Neuronal stem cell (in vitro differentiated cells): ENCODE measurements around the gene RABL6.
A peak's percentile ranks its signal among the peaks of the same experiment; 100 is the strongest.

Experiments
- DNase-seq: peaks from one replicate; pipeline ENCODE4 v3.0.0-alpha.2; 2013; ENCODE audit warnings: low spot score
- H2AFZ ChIP-seq: one replicate; pipeline ENCODE4 v1.6.1; 2013; ENCODE audit warnings: mild to moderate bottlenecking, low read length, inconsistent platforms
- H2AK5ac ChIP-seq: 2 replicates; pipeline ENCODE4 v1.6.1; 2013; ENCODE audit warnings: low read depth, mild to moderate bottlenecking, inconsistent platforms, low read length, moderate library complexity, mixed read lengths
- H2BK120ac ChIP-seq: 2 replicates; pipeline ENCODE4 v1.6.1; 2013; ENCODE audit warnings: low read depth, mild to moderate bottlenecking, inconsistent platforms, low read length, moderate library complexity, mixed read lengths
- H2BK12ac ChIP-seq: one replicate; pipeline ENCODE4 v1.6.1; 2013; ENCODE audit warnings: low read length, inconsistent platforms
- H2BK15ac ChIP-seq: 2 replicates; pipeline ENCODE4 v1.6.1; 2013; ENCODE audit warnings: mild to moderate bottlenecking, low read length, inconsistent platforms, mixed read lengths
- H2BK5ac ChIP-seq: one replicate; pipeline ENCODE4 v1.6.1; 2013; ENCODE audit warnings: inconsistent platforms, mild to moderate bottlenecking, low read length, moderate library complexity
- H3K14ac ChIP-seq: one replicate; pipeline ENCODE4 v1.6.1; 2013; ENCODE audit warnings: low read length, inconsistent platforms
- H3K18ac ChIP-seq: 2 replicates; pipeline ENCODE4 v1.6.1; 2013; ENCODE audit warnings: low read length, inconsistent platforms
- H3K23ac ChIP-seq: 2 replicates; pipeline ENCODE4 v1.6.1; 2013; ENCODE audit warnings: low read depth, mild to moderate bottlenecking, mixed read lengths, low read length, inconsistent platforms; ENCODE audit not compliant: poor library complexity
- H3K27ac ChIP-seq: replicated peaks from 3 replicates; pipeline ENCODE4 v1.5.1; 2013; ENCODE audit warnings: low read length, inconsistent platforms
- H3K27me3 ChIP-seq, 3 experiments: 2 replicates each; pipeline ENCODE4 v1.6.1; 2013; ENCODE audit warnings: low read length in 3 of 3, mild to moderate bottlenecking in 2 of 3, inconsistent platforms in 1 of 3, low read depth in 1 of 3, mixed read lengths in 1 of 3, moderate library complexity in 1 of 3; ENCODE audit not compliant: control insufficient read depth in 3 of 3, insufficient read depth in 3 of 3
- H3K36me3 ChIP-seq, 2 donors: replicated peaks in 1 of 2; 2 replicates each; pipeline ENCODE4 v1.6.1; 2013; ENCODE audit warnings: low read length in 2 of 2; ENCODE audit not compliant: control insufficient read depth in 2 of 2, insufficient read depth in 2 of 2
- H3K4ac ChIP-seq: 2 replicates; pipeline ENCODE4 v1.6.1; 2013; ENCODE audit warnings: inconsistent platforms, mild to moderate bottlenecking, low read length, moderate library complexity
- H3K4me1 ChIP-seq, 2 donors: 1 replicate in 1 of 2; 2 replicates in 1 of 2; pipeline ENCODE4 v1.6.1; 2013; ENCODE audit warnings: low read length in 2 of 2, low read depth in 1 of 2; ENCODE audit not compliant: control insufficient read depth in 2 of 2, insufficient read depth in 1 of 2
- H3K4me2 ChIP-seq: one replicate; pipeline ENCODE4 v1.6.1; 2013; ENCODE audit warnings: mild to moderate bottlenecking, low read length, inconsistent platforms; ENCODE audit not compliant: insufficient read depth, poor library complexity, severe bottlenecking
- H3K4me3 ChIP-seq, 2 donors: 2 replicates each; pipeline ENCODE4 v1.5.1; 2013; ENCODE audit warnings: low read length in 2 of 2, mild to moderate bottlenecking in 2 of 2, inconsistent platforms in 1 of 2, moderate library complexity in 1 of 2
- H3K79me1 ChIP-seq: one replicate; pipeline ENCODE4 v1.6.1; 2013; ENCODE audit warnings: low read depth, mild to moderate bottlenecking, inconsistent platforms, low read length, moderate library complexity
- H3K9ac ChIP-seq: one replicate; pipeline ENCODE4 v1.6.1; 2013; ENCODE audit warnings: mild to moderate bottlenecking, low read depth, low read length, inconsistent platforms; ENCODE audit not compliant: poor library complexity
- H3K9me3 ChIP-seq, 2 donors: replicated peaks in 1 of 2; 2 replicates each; pipeline versions ENCODE3 to v1.6.1; 2013; ENCODE audit warnings: low read length in 2 of 2, mild to moderate bottlenecking in 2 of 2, inconsistent platforms in 1 of 2, low read depth in 1 of 2, mixed read lengths in 1 of 2, moderate library complexity in 1 of 2; ENCODE audit not compliant: control insufficient read depth in 2 of 2, insufficient read depth in 1 of 2
- H4K8ac ChIP-seq: one replicate; pipeline ENCODE4 v1.6.1; 2013; ENCODE audit warnings: low read depth, mild to moderate bottlenecking, inconsistent platforms, low read length, moderate library complexity
- H4K91ac ChIP-seq: one replicate; pipeline ENCODE4 v1.6.1; 2013; ENCODE audit warnings: low read length, low read depth, mild to moderate bottlenecking, inconsistent platforms; ENCODE audit not compliant: poor library complexity
- WGBS, 2 donors: extraction: QIAGEN DNeasy Blood & Tissue Kit; methylation state at CpG; one replicate each; pipeline ENCODE4 v1.1.7; 2013; ENCODE audit warnings: missing lambda C conversion rate in 2 of 2, mixed read lengths in 1 of 2; ENCODE audit not compliant: insufficient read length in 2 of 2, insufficient replicate concordance in 1 of 2; ENCODE audit errors: extremely low coverage in 2 of 2; 5-methylcytosine and 5-hydroxymethylcytosine counted together

Gene RABL6

GRCh38 chr9:136806067-136806466 is 1.7 kb upstream of the RABL6 start:
- Histone ChIP-seq H3K9me3 (peaks cover 2% of the 10 kb centered on the region in 2 donors), H4K91ac (no peak overlapping the region), H3K27ac (no peak overlapping the region), H3K4me2 (no peak overlapping the region), H3K79me1 (peaks cover 12% of the 10 kb centered on the region), H3K18ac (no peak overlapping the region), H3K4ac (no peak overlapping the region), H3K14ac (peak overlapping the region; percentile 3), H3K9ac (no peak overlapping the region), H3K4me3 (peak overlapping the region in 1 of 2 donors; percentile 96), H2BK5ac (no peak overlapping the region), H3K27me3 (no peaks in the 10 kb centered on the region), H3K36me3 (peaks cover 4 to 42% of the 10 kb centered on the region in 2 donors), H2BK15ac (no peak overlapping the region), H2BK12ac (no peak overlapping the region), H3K23ac (peak overlapping the region; percentile 85), H3K4me1 (peaks cover 8 to 16% of the 10 kb centered on the region in 2 donors), H2BK120ac (no peak overlapping the region), H2AFZ (no peak overlapping the region), H2AK5ac (no peak overlapping the region), H4K8ac (peak overlapping the region; percentile 23)
- DNase-seq: no peak
- no CpG with 5 or more reads among the region's 10 CpGs for WGBS, 2 donors

GRCh38 chr9:136806631-136807201 is 1.0 kb upstream of the RABL6 start:
- H3K4me3 ChIP-seq: peak overlapping the region; percentile 91 to 96
- peak overlapping the region; percentile 99 for H3K4me2 ChIP-seq
- peak overlapping the region; percentile 23 for H4K8ac ChIP-seq
- H3K14ac ChIP-seq: peak overlapping the region; percentile 63
- H3K4me1 ChIP-seq: peaks cover 8 to 15% of the 10 kb centered on the region in 2 donors
- peak overlapping the region; percentile 75 for H2BK12ac ChIP-seq
- H3K18ac ChIP-seq: peak overlapping the region; percentile 98
- H4K91ac ChIP-seq: no peak overlapping the region
- no CpG with 5 or more reads among the region's 25 CpGs for WGBS, 2 donors
- no peak overlapping the region for H2BK120ac ChIP-seq
- H3K79me1 ChIP-seq: peaks cover 12% of the 10 kb centered on the region
- H2AK5ac ChIP-seq: peak overlapping the region; percentile 98
- H3K36me3 ChIP-seq: peaks cover 4 to 48% of the 10 kb centered on the region in 2 donors
- no peak overlapping the region for H3K27ac ChIP-seq
- peaks cover 2% of the 10 kb centered on the region in 2 donors for H3K9me3 ChIP-seq
- peak overlapping the region; percentile 93 for H3K9ac ChIP-seq
- H2BK15ac ChIP-seq: peak overlapping the region; percentile 93
- H3K27me3 ChIP-seq: no peaks in the 10 kb centered on the region
- no peak overlapping the region for H2AFZ ChIP-seq
- H3K23ac ChIP-seq: peak overlapping the region; percentile 85
- no peak for DNase-seq
- peak overlapping the region; percentile 84 for H3K4ac ChIP-seq
- peak overlapping the region; percentile 90 for H2BK5ac ChIP-seq

GRCh38 chr9:136808075-136808805 is 492 bp downstream of the RABL6 start:
- Histone ChIP-seq H3K36me3 (peaks cover 8 to 63% of the 10 kb centered on the region in 2 donors), H3K79me1 (peaks cover 12% of the 10 kb centered on the region), H4K91ac (no peak overlapping the region), H3K27me3 (no peaks in the 10 kb centered on the region), H3K27ac (no peak overlapping the region), H3K4me3 (peak overlapping the region; percentile 91 to 96), H3K4me2 (peak overlapping the region; percentile 49), H2BK12ac (no peak overlapping the region), H4K8ac (no peak overlapping the region), H2AFZ (peak overlapping the region; percentile 88), H3K9ac (peak overlapping the region; percentile 93), H2BK120ac (no peak overlapping the region), H2AK5ac (peak overlapping the region; percentile 99), H3K14ac (peak overlapping the region; percentile 89), H3K9me3 (peaks cover 2% of the 10 kb centered on the region in 2 donors), H2BK15ac (no peak overlapping the region), H3K4ac (peak overlapping the region; percentile 53), H2BK5ac (peak overlapping the region; percentile 90), H3K18ac (peak overlapping the region; percentile 96), H3K4me1 (peaks cover 8 to 15% of the 10 kb centered on the region in 2 donors), H3K23ac (peak overlapping the region; percentile 97)
- WGBS, 2 donors: no CpG with 5 or more reads among the region's 93 CpGs
- no peak for DNase-seq

GRCh38 chr9:136808806-136809158 is 1.0 kb downstream of the RABL6 start:
- DNase-seq: no peak
- Histone ChIP-seq H3K4ac (no peak overlapping the region), H3K9ac (no peak overlapping the region), H2BK12ac (no peak overlapping the region), H3K79me1 (peaks cover 12% of the 10 kb centered on the region), H2AFZ (peak overlapping the region; percentile 88), H4K91ac (no peak overlapping the region), H3K4me2 (peak overlapping the region; percentile 49), H2BK5ac (no peak overlapping the region), H2AK5ac (no peak overlapping the region), H2BK120ac (no peak overlapping the region), H3K27ac (no peak overlapping the region), H3K27me3 (no peaks in the 10 kb centered on the region), H3K36me3 (peaks cover 8 to 67% of the 10 kb centered on the region in 2 donors), H3K9me3 (peaks cover 2% of the 10 kb centered on the region in 2 donors), H4K8ac (no peak overlapping the region), H2BK15ac (no peak overlapping the region), H3K18ac (no peak overlapping the region), H3K14ac (no peak overlapping the region), H3K4me1 (peaks cover 8 to 15% of the 10 kb centered on the region in 2 donors), H3K23ac (no peak overlapping the region), H3K4me3 (peak overlapping the region; percentile 91 to 96)
- no CpG with 5 or more reads among the region's 14 CpGs for WGBS, 2 donors
